DOHH2 (cell line): Measurements from ENCODE around the gene SLC34A1.
A peak's percentile ranks its signal among the peaks of the same experiment; 100 is the strongest.

Experiments used
- H3F3A ChIP-seq: fragments of 200-600 bp; sonication (generic), shearing (Covaris generic); 2 replicates; pipeline ENCODE4 v1.6.0; 2016; ENCODE audit warnings: antibody characterized with exemption, mild to moderate bottlenecking; ENCODE audit not compliant: control insufficient read depth, insufficient read depth
- H3K27ac ChIP-seq: fragments of 200-600 bp; sonication (generic); 2 replicates; pipeline ENCODE4 v1.5.1; 2014; ENCODE audit warnings: low read depth, mild to moderate bottlenecking, low read length, moderate library complexity
- H3K27me3 ChIP-seq: fragments of 200-600 bp; sonication (generic); 2 replicates; pipeline ENCODE4 v1.6.1; 2014; ENCODE audit warnings: mild to moderate bottlenecking, low read length, mixed read lengths; ENCODE audit not compliant: control insufficient read depth
- H3K36me3 ChIP-seq: fragments of 200-600 bp; sonication (generic); 2 replicates; pipeline ENCODE4 v1.6.1; 2014; ENCODE audit warnings: mild to moderate bottlenecking, low read length, moderate library complexity, mixed read lengths; ENCODE audit not compliant: control insufficient read depth
- H3K4me1 ChIP-seq: fragments of 200-600 bp; sonication (generic); 2 replicates; pipeline ENCODE4 v1.6.1; 2014; ENCODE audit warnings: mild to moderate bottlenecking, low read length, mixed read lengths; ENCODE audit not compliant: control insufficient read depth
- H3K4me2 ChIP-seq: fragments of 200-600 bp; sonication (generic); 2 replicates; pipeline ENCODE4 v1.6.0; 2014; ENCODE audit warnings: mild to moderate bottlenecking, low read length, moderate library complexity
- H3K4me3 ChIP-seq: fragments of 200-600 bp; sonication (generic); 2 replicates; pipeline ENCODE4 v1.5.1; 2014; ENCODE audit warnings: mild to moderate bottlenecking, low read length, mixed read lengths
- H3K79me2 ChIP-seq: fragments of 200-600 bp; sonication (generic); 2 replicates; pipeline ENCODE4 v1.6.1; 2014; ENCODE audit warnings: mild to moderate bottlenecking, low read length, mixed read lengths; ENCODE audit not compliant: control insufficient read depth
- H3K9me2 ChIP-seq: fragments of 200-600 bp; sonication (generic); replicated peaks from 2 replicates; pipeline ENCODE4 v1.6.1; 2014; ENCODE audit warnings: mild to moderate bottlenecking, low read length, mixed read lengths; ENCODE audit not compliant: control insufficient read depth
- H3K9me3 ChIP-seq: fragments of 200-600 bp; sonication (generic); 2 replicates; pipeline ENCODE4 v1.6.1; 2014; ENCODE audit warnings: antibody characterized with exemption, low read length, mixed read lengths; ENCODE audit not compliant: control insufficient read depth, insufficient read depth
- H4K20me1 ChIP-seq: fragments of 200-600 bp; sonication (generic); 2 replicates; pipeline ENCODE4 v1.6.0; 2014; ENCODE audit warnings: low read depth, mild to moderate bottlenecking, antibody characterized with exemption, low read length, moderate library complexity; ENCODE audit not compliant: control insufficient read depth, insufficient read depth
- EZH2phosphoT487 ChIP-seq: fragments of 200-600 bp; sonication (generic); IDR thresholded peaks from 2 replicates; pipeline ENCODE4 v1.6.1; 2017; ENCODE audit warnings: borderline replicate concordance, mild to moderate bottlenecking, antibody characterized with exemption, low read length, moderate library complexity, mixed read lengths
- TF ChIP-seq, protein P1 (sequence below): fragments of 200-600 bp; sonication (generic); IDR thresholded peaks from one replicate; pipeline ENCODE4 v1.5.1; 2014; ENCODE audit warnings: antibody characterized with exemption, mild to moderate bottlenecking, low read depth, low read length; ENCODE audit not compliant: poor library complexity, severe bottlenecking

Gene SLC34A1

GRCh38 chr5:177349762-177350161 lies 34.5 kb upstream of the SLC34A1 start:
- no peak for TF ChIP-seq EZH2phosphoT487
- TF ChIP-seq, protein P1, sequence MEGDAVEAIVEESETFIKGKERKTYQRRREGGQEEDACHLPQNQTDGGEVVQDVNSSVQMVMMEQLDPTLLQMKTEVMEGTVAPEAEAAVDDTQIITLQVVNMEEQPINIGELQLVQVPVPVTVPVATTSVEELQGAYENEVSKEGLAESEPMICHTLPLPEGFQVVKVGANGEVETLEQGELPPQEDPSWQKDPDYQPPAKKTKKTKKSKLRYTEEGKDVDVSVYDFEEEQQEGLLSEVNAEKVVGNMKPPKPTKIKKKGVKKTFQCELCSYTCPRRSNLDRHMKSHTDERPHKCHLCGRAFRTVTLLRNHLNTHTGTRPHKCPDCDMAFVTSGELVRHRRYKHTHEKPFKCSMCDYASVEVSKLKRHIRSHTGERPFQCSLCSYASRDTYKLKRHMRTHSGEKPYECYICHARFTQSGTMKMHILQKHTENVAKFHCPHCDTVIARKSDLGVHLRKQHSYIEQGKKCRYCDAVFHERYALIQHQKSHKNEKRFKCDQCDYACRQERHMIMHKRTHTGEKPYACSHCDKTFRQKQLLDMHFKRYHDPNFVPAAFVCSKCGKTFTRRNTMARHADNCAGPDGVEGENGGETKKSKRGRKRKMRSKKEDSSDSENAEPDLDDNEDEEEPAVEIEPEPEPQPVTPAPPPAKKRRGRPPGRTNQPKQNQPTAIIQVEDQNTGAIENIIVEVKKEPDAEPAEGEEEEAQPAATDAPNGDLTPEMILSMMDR, result no peak
- H3F3A ChIP-seq, result 0 out of 2 replicates have a peak, but pooled peaks cover 3% of the 10 kb centered on the region
- peaks cover 33% of the 10 kb centered on the region for H3K4me1 ChIP-seq
- peaks cover 65% of the 10 kb centered on the region for H3K79me2 ChIP-seq
- peak overlapping the region; percentile 71 for H3K4me2 ChIP-seq
- peak overlapping the region; percentile 89 for H3K4me3 ChIP-seq
- H3K9me3 ChIP-seq, result no peaks in the 10 kb centered on the region
- H3K27ac ChIP-seq, result no peak overlapping the region
- no peaks in the 10 kb centered on the region for H3K9me2 ChIP-seq
- no peaks in the 10 kb centered on the region for H3K27me3 ChIP-seq
- H4K20me1 ChIP-seq, result peaks cover 19% of the 10 kb centered on the region; the same call in 1 of the 2 replicates
- H3K36me3 ChIP-seq, result peaks cover 43% of the 10 kb centered on the region

- Histone ChIP-seq H3K4me2 (peak overlapping the region; percentile 71), H3F3A (0 out of 2 replicates have a peak, but pooled peaks cover 3% of the 10 kb centered on the region), H3K9me3 (peaks cover 4% of the 10 kb centered on the region; the same call in 1 of the 2 replicates), H3K9me2 (no peaks in the 10 kb centered on the region), H4K20me1 (peaks cover 19% of the 10 kb centered on the region; the same call in 1 of the 2 replicates), H3K36me3 (peaks cover 43% of the 10 kb centered on the region), H3K4me3 (peak overlapping the region; percentile 89), H3K4me1 (peaks cover 36% of the 10 kb centered on the region), H3K27ac (peak overlapping the region; percentile 90), H3K79me2 (peaks cover 56% of the 10 kb centered on the region), H3K27me3 (no peaks in the 10 kb centered on the region)
- TF ChIP-seq, protein P1, result no peak
- TF ChIP-seq EZH2phosphoT487, result no peak
Observed at GRCh38 chr5:177350776-177351391, 33.4 kb upstream of the SLC34A1 start.

DNA sequence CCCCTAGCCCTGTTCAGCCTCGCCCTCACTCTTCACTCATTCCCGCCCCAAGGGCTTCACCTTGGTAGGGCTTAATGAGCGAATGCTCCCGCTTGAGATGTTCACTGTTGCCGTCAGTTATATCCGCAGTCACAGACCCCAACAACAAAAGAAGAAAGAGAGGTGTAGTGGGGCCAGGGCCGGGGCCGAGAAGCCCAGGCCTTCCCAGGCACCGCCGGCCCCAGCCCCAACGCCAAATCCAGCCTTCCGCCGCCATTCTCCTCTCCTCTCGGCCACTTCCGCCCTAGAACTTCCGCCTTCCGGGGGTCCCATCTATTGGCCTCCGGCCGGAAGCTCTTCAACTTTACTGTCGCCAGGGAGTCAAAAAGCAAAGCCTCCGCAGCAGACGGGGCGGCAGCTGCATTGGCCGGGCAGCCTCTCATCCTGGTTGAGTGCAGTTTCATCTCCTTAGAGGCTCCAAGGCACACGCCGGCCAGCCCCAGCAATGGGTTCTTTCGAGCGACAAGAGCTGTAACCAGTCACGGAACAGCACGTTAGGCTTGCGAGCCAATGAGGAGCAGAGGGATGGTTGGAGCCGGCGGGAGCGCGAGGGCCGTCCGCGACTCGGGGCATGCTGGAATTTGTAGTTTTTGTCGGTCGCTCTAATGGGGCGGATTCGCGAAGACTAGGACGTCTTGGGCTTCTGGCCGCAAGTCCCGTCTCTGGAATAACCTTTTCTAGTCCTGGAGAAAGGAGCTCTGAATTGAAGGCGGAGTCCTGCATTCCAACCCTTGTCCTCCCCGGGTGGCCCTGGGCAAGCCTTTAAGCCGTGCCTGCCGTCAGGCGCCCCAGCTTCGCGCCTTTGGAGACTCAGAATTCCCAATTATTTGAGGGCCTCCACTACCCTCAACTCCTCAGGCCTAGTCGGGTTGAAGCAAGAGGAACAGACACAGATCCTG lies 32.6 kb upstream of the SLC34A1 start, which contains the start of gene LMAN2:
Gene LMAN2, minus strand, starts transcription at position 277 of the 938 bp plus-strand sequence. Its CDS starts 21 bp downstream, at position 256.
- Histone ChIP-seq H3K4me1 (peaks cover 44% of the 10 kb centered on the region), H3K36me3 (peaks cover 35% of the 10 kb centered on the region), H3K27me3 (no peaks in the 10 kb centered on the region), H3K27ac (peak within 1 kb of the TSS; percentile 90), H3K79me2 (peaks cover 48% of the 10 kb centered on the region), H3K9me3 (peaks cover 4% of the 10 kb centered on the region; the same call in 1 of the 2 replicates), H3K9me2 (no peaks in the 10 kb centered on the region), H4K20me1 (peaks cover 19% of the 10 kb centered on the region; the same call in 1 of the 2 replicates), H3F3A (0 out of 2 replicates have a peak, but pooled peaks cover 4% of the 10 kb centered on the region), H3K4me3 (peak within 1 kb of the TSS; percentile 89), H3K4me2 (peak within 1 kb of the TSS; percentile 71)
- no peak for TF ChIP-seq EZH2phosphoT487
- TF ChIP-seq, protein P1, result no peak
